Cardiac muscle cell (in vitro differentiated cells and primary cell): ENCODE measurements around the gene ACAP1. TPM values are rescaled to one million over a fixed set of nuclear protein-coding genes. Genes with fewer than 3 reads are reported as not detected.

ENCODE experiments used
- DNase-seq, 2 donors: peaks; one replicate each; pipeline versions ENCODE4 v3.0.0 to v3.0.0-alpha.2; 2010 to 2017; ENCODE audit warnings: low read depth in 1 of 2, low spot score in 1 of 2
- H3K27ac ChIP-seq: fragments of 200-600 bp; sonication (generic); 2 replicates; pipeline ENCODE4 v1.5.1; 2016
- H3K27me3 ChIP-seq: fragments of 200-600 bp; sonication (generic); 2 replicates; pipeline ENCODE4 v1.6.0; 2016; ENCODE audit warnings: control low read depth
- H3K36me3 ChIP-seq: fragments of 200-600 bp; sonication (generic); 2 replicates; pipeline ENCODE4 v1.5.1; 2016; ENCODE audit warnings: control low read depth
- H3K4me1 ChIP-seq: fragments of 200-600 bp; sonication (generic); 2 replicates; pipeline ENCODE4 v1.8.1; 2017; ENCODE audit warnings: low read depth, mild to moderate bottlenecking, mixed run types
- H3K4me3 ChIP-seq: fragments of 200-600 bp; sonication (generic); 2 replicates; pipeline ENCODE4 v1.5.1; 2016; ENCODE audit warnings: mild to moderate bottlenecking
- H3K9me3 ChIP-seq: fragments of 200-600 bp; sonication (generic); 2 replicates; pipeline ENCODE4 v1.5.1; 2017; ENCODE audit warnings: low read depth, mild to moderate bottlenecking, control low read depth
- CTCF ChIP-seq: IDR thresholded peaks from 2 replicates; pipeline ENCODE4 v1.5.1; 2012; ENCODE audit warnings: low read depth, mild to moderate bottlenecking, low read length
- polyA plus RNA-seq: library from polyadenylated mRNA; unstranded; fragments of >200 nt; fragmentation: Nextera tagmentation; extraction: Ambion mirVana; gene quantifications from 2 replicates; pipeline ENCODE4 v1.2.1, GENCODE V29; 2016
- total RNA-seq: library from RNA; depleted of rRNA; stranded (reverse); fragments of >200 nt; gene quantifications from 2 replicates; pipeline ENCODE4 v1.2.3, GENCODE V29; 2016

ACAP1 gene
- total and polyA plus RNA-seq, 2 experiments from 2014 or later = 1.4 to 32.1 TPM

DNA sequence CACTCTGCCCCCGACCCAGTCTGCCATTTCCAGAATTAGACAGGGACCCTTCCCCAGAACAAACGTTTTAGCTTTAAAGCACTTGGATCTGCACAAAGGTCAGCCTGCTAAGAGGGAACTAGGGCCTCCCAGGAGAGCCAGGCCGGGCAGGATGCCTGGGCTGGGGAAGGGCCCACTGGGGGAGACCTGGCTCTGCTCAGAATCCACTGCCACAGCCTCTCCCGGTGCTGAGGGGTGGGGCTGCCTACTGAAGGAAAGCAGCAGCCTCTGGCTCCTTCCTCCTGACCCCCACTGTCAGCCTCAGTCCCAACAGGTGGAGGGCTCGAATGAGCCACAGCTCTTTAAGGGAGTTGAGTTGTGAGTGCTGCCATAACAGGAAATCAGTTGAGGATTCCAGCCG, 43.6 kb upstream of the ACAP1 start:
- peak; percentile 48 to 54 for DNase-seq
- Histone ChIP-seq H3K27ac (peak overlapping the region; percentile 70), H3K4me3 (no peak overlapping the region), H3K4me1 (peaks cover 41% of the 10 kb centered on the region), H3K36me3 (peaks cover 2% of the 10 kb centered on the region), H3K9me3 (no peaks in the 10 kb centered on the region), H3K27me3 (peaks cover 4% of the 10 kb centered on the region)
- TF ChIP-seq CTCF = no peak

DNA sequence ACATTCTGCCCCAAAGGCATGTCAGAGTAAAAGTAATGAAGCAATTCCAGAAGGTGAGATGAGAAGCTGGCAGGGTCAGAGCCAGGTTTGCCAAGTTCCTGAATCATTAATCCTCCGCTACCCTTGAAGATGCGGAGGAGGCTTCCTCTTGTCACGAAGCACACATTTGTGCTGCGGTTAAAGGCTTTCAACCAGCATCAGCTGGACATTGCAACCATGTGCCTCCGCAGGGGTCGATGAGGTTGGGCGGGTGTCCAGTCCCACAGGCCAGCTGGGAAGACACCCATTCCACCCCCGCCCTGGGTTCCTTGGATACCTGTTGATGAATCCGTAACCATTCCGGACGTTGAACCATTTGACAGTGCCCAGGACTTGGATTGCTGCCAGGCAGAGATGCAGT, 43.2 kb upstream of the ACAP1 start:
- peaks cover 41% of the 10 kb centered on the region for H3K4me1 ChIP-seq
- peaks cover 4% of the 10 kb centered on the region for H3K27me3 ChIP-seq
- peak in 1 of 2 donors; percentile 57 for DNase-seq
- no peaks in the 10 kb centered on the region for H3K36me3 ChIP-seq
- no peak for TF ChIP-seq CTCF
- no peak overlapping the region for H3K4me3 ChIP-seq
- peak overlapping the region; percentile 70 for H3K27ac ChIP-seq
- H3K9me3 ChIP-seq = no peaks in the 10 kb centered on the region

DNA sequence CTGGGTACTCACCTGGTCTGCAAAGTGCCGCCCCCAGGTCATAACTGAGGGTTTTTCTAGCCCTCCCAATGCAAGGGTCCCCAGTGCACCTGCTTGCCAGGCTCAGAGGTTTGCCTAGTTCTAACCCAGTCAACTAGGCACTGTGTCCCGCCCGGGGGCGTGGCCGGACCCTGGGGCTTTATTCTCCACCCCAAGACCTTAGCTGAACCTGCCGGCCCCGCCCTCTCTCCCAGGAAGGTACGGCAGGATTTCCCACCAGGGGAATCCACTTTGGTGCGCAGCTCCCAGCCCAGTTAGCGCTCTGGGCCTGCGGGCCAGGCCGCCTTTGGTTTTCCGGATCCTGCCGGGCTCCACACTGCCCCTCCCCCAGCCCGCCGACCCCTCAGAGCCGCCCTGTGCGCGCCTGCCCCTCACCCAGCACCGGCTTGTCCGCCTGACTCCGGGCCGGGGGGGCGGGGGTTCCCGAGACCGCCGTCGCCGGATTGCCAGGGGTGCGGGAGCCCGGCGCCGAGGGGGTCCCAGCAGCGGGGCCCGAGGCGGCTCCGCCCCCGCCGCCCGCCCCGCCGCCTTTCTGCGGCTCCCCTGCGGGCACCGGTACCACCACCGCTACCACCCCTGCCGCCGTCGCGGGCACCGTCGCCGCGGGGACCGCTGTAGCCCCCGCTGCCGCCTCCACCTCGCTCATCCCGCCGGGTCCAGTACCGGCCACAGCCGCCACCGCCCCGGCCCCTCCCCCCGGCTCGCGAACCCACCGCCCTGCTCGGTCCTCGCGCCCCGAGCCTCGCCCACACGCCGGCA, 42.3 kb upstream of the ACAP1 start:
- TF ChIP-seq CTCF = no peak
- H3K9me3 ChIP-seq = no peaks in the 10 kb centered on the region
- H3K27ac ChIP-seq = peak overlapping the region; percentile 5
- H3K27me3 ChIP-seq = peaks cover 4% of the 10 kb centered on the region
- DNase-seq = peak in 1 of 2 donors; percentile 52
- no peaks in the 10 kb centered on the region for H3K36me3 ChIP-seq
- peaks cover 41% of the 10 kb centered on the region for H3K4me1 ChIP-seq
- peak overlapping the region; percentile 38 for H3K4me3 ChIP-seq

GRCh38 chr17:7294614-7295153, 41.6 kb upstream of the ACAP1 start, which contains the start of gene YBX2:
Gene YBX2 (minus strand): TSS chr17:7294639. CDS start chr17:7294500, 139 bp downstream.
- Histone ChIP-seq H3K36me3 (no peaks in the 10 kb centered on the region), H3K27me3 (peaks cover 4% of the 10 kb centered on the region), H3K4me3 (peak within 1 kb of the TSS; percentile 38), H3K27ac (peak within 1 kb of the TSS; percentile 5), H3K4me1 (peaks cover 41% of the 10 kb centered on the region), H3K9me3 (no peaks in the 10 kb centered on the region)
- TF ChIP-seq CTCF = no peak
- DNase-seq = peak; percentile 25 to 96

DNA sequence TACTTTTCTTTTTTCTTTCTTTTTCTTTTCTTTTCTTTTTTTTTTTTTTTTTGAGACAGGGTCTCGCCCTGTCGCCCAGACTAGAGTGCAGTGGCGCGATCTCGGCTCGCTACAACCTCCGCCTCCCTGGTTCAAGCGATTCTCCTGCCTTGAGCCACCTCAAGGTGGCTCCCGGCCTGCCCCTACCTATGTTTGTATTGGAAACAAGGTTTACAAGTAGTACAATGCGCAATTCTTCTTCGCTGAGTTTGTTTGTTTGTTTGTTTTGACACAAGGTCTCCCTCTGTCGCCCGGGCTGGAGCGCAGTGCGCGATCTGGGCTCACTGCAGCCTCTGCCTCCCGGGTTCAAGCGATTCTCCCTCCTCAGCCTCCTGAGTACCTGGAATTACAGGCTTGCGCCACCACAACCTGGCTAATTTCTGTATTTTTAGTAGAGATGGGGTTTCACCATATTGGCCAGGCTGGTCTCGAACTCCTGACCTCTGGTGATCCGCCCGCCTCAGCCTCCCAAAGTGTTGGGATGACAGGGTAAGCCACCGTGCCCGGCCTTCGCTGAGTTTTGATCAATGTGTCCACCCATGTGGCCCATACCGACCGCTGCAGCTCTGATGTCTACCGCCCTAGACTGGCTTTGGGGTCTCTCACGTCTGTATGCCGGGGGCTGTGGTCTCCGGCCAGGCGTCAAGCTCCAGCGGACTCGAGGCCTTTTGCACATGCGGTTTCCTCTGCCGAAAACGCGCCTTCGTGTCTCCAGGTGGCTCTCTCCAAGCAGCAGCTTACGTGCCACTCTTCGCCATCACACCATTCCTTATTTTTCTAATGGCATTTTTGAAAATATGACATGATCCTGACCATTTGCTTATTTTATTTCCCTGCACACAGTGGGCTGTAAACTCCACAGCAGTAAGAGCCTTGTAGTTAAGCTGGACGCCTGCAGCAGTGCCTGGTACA, 40.8 kb upstream of the ACAP1 start:
- DNase-seq = no peak
- H3K27ac ChIP-seq = no peak overlapping the region
- peaks cover 41% of the 10 kb centered on the region for H3K4me1 ChIP-seq
- TF ChIP-seq CTCF = no peak
- peak overlapping the region; percentile 14 for H3K4me3 ChIP-seq
- H3K27me3 ChIP-seq = peaks cover 4% of the 10 kb centered on the region
- H3K36me3 ChIP-seq = no peaks in the 10 kb centered on the region
- H3K9me3 ChIP-seq = no peaks in the 10 kb centered on the region
